ENCODE measurements around the gene POLR1G. TPM values are rescaled to one million over a fixed set of nuclear protein-coding genes. Genes with fewer than 3 reads are reported as not detected.

The POLR1G gene
- polyA plus RNA-seq, 3 donors: 0.81 to 1.5 (median 1.1) TPM

DNA sequence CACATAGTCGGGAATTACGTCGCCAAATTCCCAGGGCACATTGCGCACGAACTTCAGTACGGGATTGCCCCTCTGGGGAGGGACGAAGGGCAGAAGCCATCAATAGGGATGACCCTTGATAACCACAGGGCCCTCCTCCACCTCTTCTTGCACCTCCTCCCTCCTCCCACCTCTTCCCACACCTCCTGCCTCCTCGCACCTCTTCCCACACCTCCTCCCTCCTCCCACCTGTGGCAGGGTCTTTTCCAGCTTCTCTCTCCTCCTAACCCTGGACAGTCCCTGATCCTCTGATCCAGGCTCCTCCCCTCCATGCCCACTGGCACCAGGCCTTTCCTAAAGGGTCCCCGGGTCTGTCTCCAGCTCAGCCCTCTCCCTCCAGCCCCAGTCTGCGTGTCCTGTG lies 13.9 kb downstream of the POLR1G start:
- 89% methylated on average over 9 of the region's 10 CpGs for WGBS (ENCODE audit: insufficient coverage)
- H3K36me3 ChIP-seq (replicated peaks in 1 of 2; ENCODE audit: control insufficient read depth in 1 of 2, insufficient read depth in 2 of 2, low read length in 2 of 2): peaks cover 17 to 33% of the 10 kb centered on the region in 2 donors
- intact Hi-C loops (cut with micrococcal nuclease): no loop called here

DNA sequence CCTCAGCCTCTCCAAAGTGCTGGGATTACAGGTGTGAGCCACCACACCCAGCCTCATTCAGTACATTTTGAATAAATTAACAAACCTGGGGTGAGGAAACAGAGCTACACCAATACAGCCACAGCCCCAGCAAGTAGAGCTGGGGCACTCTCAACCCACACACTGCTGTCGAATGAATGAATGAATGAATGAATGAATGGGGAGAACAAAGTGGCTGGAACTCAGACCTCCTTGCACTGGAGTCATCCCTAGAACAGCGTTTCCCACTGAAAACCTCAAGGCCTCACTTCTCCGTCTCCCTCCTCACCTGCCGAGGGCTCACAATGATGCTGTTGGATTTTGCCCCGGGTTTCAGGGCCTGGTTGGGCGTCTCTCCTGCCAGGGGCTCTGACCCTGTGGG lies 14.4 kb downstream of the POLR1G start:
- H4K20me1 ChIP-seq (ENCODE audit: insufficient read depth, low read length): no peaks in the 10 kb centered on the region
- H2AFZ ChIP-seq (ENCODE audit: insufficient read depth, low read depth, low read length, poor library complexity, severe bottlenecking): no peak overlapping the region
- H3K4me1 Mint-ChIP-seq: peaks cover 60% of the 10 kb centered on the region
- H3K4me3 Mint-ChIP-seq: no peak overlapping the region
- TF ChIP-seq, protein P1, sequence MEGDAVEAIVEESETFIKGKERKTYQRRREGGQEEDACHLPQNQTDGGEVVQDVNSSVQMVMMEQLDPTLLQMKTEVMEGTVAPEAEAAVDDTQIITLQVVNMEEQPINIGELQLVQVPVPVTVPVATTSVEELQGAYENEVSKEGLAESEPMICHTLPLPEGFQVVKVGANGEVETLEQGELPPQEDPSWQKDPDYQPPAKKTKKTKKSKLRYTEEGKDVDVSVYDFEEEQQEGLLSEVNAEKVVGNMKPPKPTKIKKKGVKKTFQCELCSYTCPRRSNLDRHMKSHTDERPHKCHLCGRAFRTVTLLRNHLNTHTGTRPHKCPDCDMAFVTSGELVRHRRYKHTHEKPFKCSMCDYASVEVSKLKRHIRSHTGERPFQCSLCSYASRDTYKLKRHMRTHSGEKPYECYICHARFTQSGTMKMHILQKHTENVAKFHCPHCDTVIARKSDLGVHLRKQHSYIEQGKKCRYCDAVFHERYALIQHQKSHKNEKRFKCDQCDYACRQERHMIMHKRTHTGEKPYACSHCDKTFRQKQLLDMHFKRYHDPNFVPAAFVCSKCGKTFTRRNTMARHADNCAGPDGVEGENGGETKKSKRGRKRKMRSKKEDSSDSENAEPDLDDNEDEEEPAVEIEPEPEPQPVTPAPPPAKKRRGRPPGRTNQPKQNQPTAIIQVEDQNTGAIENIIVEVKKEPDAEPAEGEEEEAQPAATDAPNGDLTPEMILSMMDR (IDR thresholded peaks at IDR 0.05): no peak
- peaks cover 0 to 3% (median 2%) of the 10 kb centered on the region in 3 donors for H3K27me3 Mint-ChIP-seq (ENCODE audit: low read depth in 3 of 3)
- H3K36me3 ChIP-seq (replicated peaks in 1 of 2; ENCODE audit: control insufficient read depth in 1 of 2, insufficient read depth in 2 of 2, low read length in 2 of 2): peaks cover 13 to 29% of the 10 kb centered on the region in 2 donors
- peaks cover 26% of the 10 kb centered on the region for H3K79me2 ChIP-seq (ENCODE audit: insufficient read depth, low read length)
- WGBS (ENCODE audit: insufficient coverage): 97% methylated on average over 5 of the region's 6 CpGs
- H3K9me3 ChIP-seq (replicated peaks in 1 of 2; ENCODE audit: control insufficient read depth in 1 of 2, insufficient read depth in 1 of 2, low read length in 2 of 2): no peaks in the 10 kb centered on the region
- H3K9ac ChIP-seq (ENCODE audit: insufficient read depth, low read length, poor library complexity, severe bottlenecking): no peak overlapping the region
- no peak overlapping the region for H3K4me2 ChIP-seq (replicated peaks; ENCODE audit: extremely low read depth, low read length, poor library complexity, severe bottlenecking)
- peaks cover 57 to 74% of the 10 kb centered on the region in 2 donors for H3K4me1 ChIP-seq (ENCODE audit: control insufficient read depth in 1 of 2, insufficient read depth in 2 of 2, low read length in 2 of 2)
- peak overlapping the region in 4 of 7 donors; percentile 19 to 65 (median 40) for H3K27ac Mint-ChIP-seq
- H3K27me3 ChIP-seq (ENCODE audit: control insufficient read depth in 2 of 2, insufficient read depth in 2 of 2, low read length in 2 of 2): no peaks in the 10 kb centered on the region
- intact Hi-C loops (cut with micrococcal nuclease): no loop called here
- no peak for DNase-seq
- peaks cover 33 to 40% of the 10 kb centered on the region in 2 donors for H3K36me3 Mint-ChIP-seq
- H3K4me3 ChIP-seq (replicated peaks in 1 of 3; ENCODE audit: low read depth in 2 of 3, low read length in 3 of 3): no peak overlapping the region
- H3K27ac ChIP-seq (ENCODE audit: low read depth in 1 of 2, low read length in 2 of 2): peak overlapping the region in 1 of 2 donors; percentile 78
- H3K9me3 Mint-ChIP-seq: no peaks in the 10 kb centered on the region

More for the DNA sequence above, 13.9 kb downstream of the POLR1G start:
- Histone ChIP-seq H3K9me3 (replicated peaks in 1 of 2; ENCODE audit: control insufficient read depth in 1 of 2, insufficient read depth in 1 of 2, low read length in 2 of 2) (no peaks in the 10 kb centered on the region), H3K27ac (ENCODE audit: low read depth in 1 of 2, low read length in 2 of 2) (peak overlapping the region in 1 of 2 donors; percentile 78), H3K4me2 (replicated peaks; ENCODE audit: extremely low read depth, low read length, poor library complexity, severe bottlenecking) (peak overlapping the region; percentile 76), H3K4me1 (ENCODE audit: control insufficient read depth in 1 of 2, insufficient read depth in 2 of 2, low read length in 2 of 2) (peaks cover 56 to 69% of the 10 kb centered on the region in 2 donors), H3K79me2 (ENCODE audit: insufficient read depth, low read length) (peaks cover 26% of the 10 kb centered on the region), H3K27me3 (ENCODE audit: control insufficient read depth in 2 of 2, insufficient read depth in 2 of 2, low read length in 2 of 2) (no peaks in the 10 kb centered on the region), H3K9ac (ENCODE audit: insufficient read depth, low read length, poor library complexity, severe bottlenecking) (no peak overlapping the region), H2AFZ (ENCODE audit: insufficient read depth, low read depth, low read length, poor library complexity, severe bottlenecking) (no peak overlapping the region), H4K20me1 (ENCODE audit: insufficient read depth, low read length) (no peaks in the 10 kb centered on the region), H3K4me3 (replicated peaks in 1 of 3; ENCODE audit: low read depth in 2 of 3, low read length in 3 of 3) (peak overlapping the region in 1 of 3 experiments; percentile 68)
- Mint-ChIP-seq H3K4me1 (peaks cover 56% of the 10 kb centered on the region), H3K27ac (peak overlapping the region in 4 of 7 donors; percentile 50 to 82 (median 70)), H3K9me3 (no peaks in the 10 kb centered on the region), H3K27me3 (ENCODE audit: low read depth in 3 of 3) (peaks cover 0 to 4% (median 2%) of the 10 kb centered on the region in 3 donors), H3K4me3 (peak overlapping the region in 1 of 2 donors; percentile 39), H3K36me3 (peaks cover 37 to 45% of the 10 kb centered on the region in 2 donors)
- DNase-seq: no peak
- TF ChIP-seq, protein P1 (IDR thresholded peaks at IDR 0.05): no peak
